CD4-positive, alpha-beta T cell treated with Interleukin-21 for 1 hour (primary cell): ENCODE results near the gene FOXA1.

Experiments
- DNase-seq: peaks from one replicate; pipeline ENCODE4 v3.0.0-alpha.2; 2020

The FOXA1 gene

GRCh38 chr14:37594971-37595808 is at the start of gene FOXA1, which contains the start of gene TTC6:
TSS of gene FOXA1 (minus strand) at chr14:37595249. CDS start at chr14:37594972, 277 bp downstream.
TSS of gene TTC6 (plus strand) at chr14:37595629. CDS start at chr14:37622065, 26,436 bp downstream.
- DNase-seq = no peak

GRCh38 chr14:37643701-37644100 is 48.7 kb upstream of the FOXA1 start:
- DNase-seq = no peak

GRCh38 chr14:37642125-37642524 is 47.1 kb upstream of the FOXA1 start:
- DNase-seq = no peak

- no peak for DNase-seq
These were observed 46.1 kb upstream of the FOXA1 start for GRCh38 chr14:37641117-37641516.

- no peak for DNase-seq
These were observed 43.5 kb upstream of the FOXA1 start for GRCh38 chr14:37638599-37638998.

GRCh38 chr14:37637341-37637740 is 42.3 kb upstream of the FOXA1 start:
- DNase-seq = no peak

GRCh38 chr14:37625597-37626595 is 30.8 kb upstream of the FOXA1 start:
- no peak for DNase-seq

- DNase-seq = no peak
These were observed 28.9 kb upstream of the FOXA1 start for GRCh38 chr14:37623971-37624370.

- no peak for DNase-seq
These were observed 28.4 kb upstream of the FOXA1 start for GRCh38 chr14:37623426-37623951.

GRCh38 chr14:37622231-37622923 is 27.3 kb upstream of the FOXA1 start:
- no peak for DNase-seq

GRCh38 chr14:37620856-37621255 is 25.8 kb upstream of the FOXA1 start:
- DNase-seq = no peak

GRCh38 chr14:37618498-37619028 is 23.5 kb upstream of the FOXA1 start:
- DNase-seq = no peak

- no peak for DNase-seq
These were observed 22.9 kb upstream of the FOXA1 start for GRCh38 chr14:37617864-37618365.

GRCh38 chr14:37616853-37617252 is 21.8 kb upstream of the FOXA1 start:
- no peak for DNase-seq

- no peak for DNase-seq
These were observed 20.7 kb upstream of the FOXA1 start for GRCh38 chr14:37615582-37616289.

GRCh38 chr14:37610945-37611523 is 16.0 kb upstream of the FOXA1 start:
- DNase-seq = no peak

- no peak for DNase-seq
These were observed 13.6 kb upstream of the FOXA1 start for GRCh38 chr14:37608649-37609048.

- no peak for DNase-seq
These were observed 11.6 kb upstream of the FOXA1 start for GRCh38 chr14:37606678-37607077.

GRCh38 chr14:37603688-37604251 is 8.7 kb upstream of the FOXA1 start:
- DNase-seq = no peak

GRCh38 chr14:37602605-37603453 is 7.8 kb upstream of the FOXA1 start:
- no peak for DNase-seq
